H1 (cell line): ENCODE data around the gene SPATA4. TPM values are rescaled to one million over a fixed set of nuclear protein-coding genes. Genes with fewer than 3 reads are reported as not detected.

Experiments used
- CTCF ChIA-PET: fragments of 300-600 bp; sonication (Branson Sonifier 250); formaldehyde crosslinking; loops from one replicate; lab custom pipeline; 2021; ENCODE audit not compliant: partially characterized antibody; lab: Charles Lee
- POLR2A ChIA-PET: fragments of 300-600 bp; sonication (Branson Sonifier 250); formaldehyde crosslinking; loops from one replicate; lab custom pipeline; 2021; ENCODE audit warnings: inconsistent platforms; ENCODE audit not compliant: partially characterized antibody; lab: Charles Lee
- DNase-seq, 2 experiments: peaks; one replicate each; pipeline versions ENCODE4 v3.0.0 to v3.0.0-alpha.2; 2010 to 2022; ENCODE audit warnings: low spot score in 2 of 2, low read depth in 1 of 2, mixed read lengths in 1 of 2
- FAIRE-seq: peaks from 2 replicates; lab custom pipeline; 2011; peaks lifted over from hg19 to GRCh38; lab: Jason Lieb, UNC
- H2AFZ ChIP-seq: 2 replicates; pipeline ENCODE4 v1.8.1; 2012; ENCODE audit warnings: low read length, inconsistent platforms
- H2AK5ac ChIP-seq: 2 replicates; pipeline ENCODE4 v1.6.1; 2013; ENCODE audit warnings: low read depth, low read length
- H2BK120ac ChIP-seq: replicated peaks from 2 replicates; pipeline ENCODE3; 2013; ENCODE audit warnings: low read depth, low read length, inconsistent platforms
- H2BK12ac ChIP-seq: 2 replicates; pipeline ENCODE4 v1.6.1; 2013; ENCODE audit warnings: low read depth, low read length
- H2BK15ac ChIP-seq: 2 replicates; pipeline ENCODE4 v1.6.1; 2013; ENCODE audit warnings: low read length
- H2BK20ac ChIP-seq: 2 replicates; pipeline ENCODE4 v1.6.1; 2013; ENCODE audit warnings: low read length
- H2BK5ac ChIP-seq: 2 replicates; pipeline ENCODE4 v1.6.1; 2013; ENCODE audit warnings: low read depth, low read length
- H3K14ac ChIP-seq: 2 replicates; pipeline ENCODE4 v1.6.1; 2013; ENCODE audit warnings: inconsistent platforms; ENCODE audit not compliant: insufficient read length
- H3K18ac ChIP-seq: 2 replicates; pipeline ENCODE4 v1.6.1; 2013; ENCODE audit warnings: low read length; ENCODE audit errors: extremely low read depth
- H3K23ac ChIP-seq: 2 replicates; pipeline ENCODE4 v1.6.1; 2013; ENCODE audit warnings: inconsistent platforms; ENCODE audit not compliant: insufficient read length
- H3K23me2 ChIP-seq: 2 replicates; pipeline ENCODE4 v1.6.1; 2013; ENCODE audit warnings: low read depth, low read length
- H3K27ac ChIP-seq: 2 replicates; pipeline ENCODE4 v1.6.1; 2011; ENCODE audit warnings: low read depth, low read length, inconsistent platforms
- H3K27me3 ChIP-seq, 4 experiments: replicated peaks in 1 of 4; 1 replicate in 1 of 4; 2 replicates in 3 of 4; pipeline versions ENCODE4 v1.6.1 to v1.8.1; 2011 to 2013; ENCODE audit warnings: low read length in 3 of 4, mild to moderate bottlenecking in 3 of 4, inconsistent platforms in 2 of 4, mixed read lengths in 2 of 4, moderate library complexity in 1 of 4; ENCODE audit not compliant: control insufficient read depth in 3 of 4, insufficient read depth in 3 of 4; ENCODE audit errors: extremely low read depth in 1 of 4
- H3K36me3 ChIP-seq, 4 experiments: 2 replicates each; pipeline versions ENCODE4 v1.6.1 to v1.8.1; 2011 to 2013; ENCODE audit warnings: mild to moderate bottlenecking in 4 of 4, low read length in 3 of 4, moderate library complexity in 2 of 4, control low read depth in 1 of 4, inconsistent platforms in 1 of 4; ENCODE audit not compliant: insufficient read depth in 4 of 4, control insufficient read depth in 2 of 4
- H3K4ac ChIP-seq: replicated peaks from 2 replicates; pipeline ENCODE3; 2013; ENCODE audit warnings: low read length, low read depth, mixed read lengths, inconsistent platforms; ENCODE audit not compliant: insufficient read length
- H3K4me1 ChIP-seq, 4 experiments: replicated peaks in 1 of 4; 1 replicate in 1 of 4; 2 replicates in 3 of 4; pipeline versions ENCODE4 v1.6.1 to v1.8.1; 2011 to 2013; ENCODE audit warnings: low read length in 3 of 4, inconsistent platforms in 2 of 4, mixed read lengths in 1 of 4; ENCODE audit not compliant: insufficient read depth in 4 of 4, control insufficient read depth in 3 of 4
- H3K4me2 ChIP-seq, 2 experiments: 2 replicates each; pipeline versions ENCODE4 v1.6.1 to v1.8.1; 2011 to 2013; ENCODE audit warnings: low read depth in 2 of 2, low read length in 2 of 2, control low read depth in 1 of 2, inconsistent platforms in 1 of 2, mild to moderate bottlenecking in 1 of 2; ENCODE audit not compliant: insufficient read depth in 1 of 2
- H3K4me3 ChIP-seq, 4 experiments: fragments of 200-600, 300-600 bp in 1 of 4; sonication (generic), shearing (Covaris generic), sonication (Bioruptor Twin) in 1 of 4; 2 replicates each; pipeline versions ENCODE4 v1.5.1 to v1.8.1; 2011 to 2016; ENCODE audit warnings: low read length in 4 of 4, low read depth in 3 of 4, control low read depth in 2 of 4, inconsistent platforms in 2 of 4, mild to moderate bottlenecking in 2 of 4, mixed read lengths in 1 of 4, moderate library complexity in 1 of 4; ENCODE audit not compliant: insufficient read depth in 2 of 4; ENCODE audit errors: extremely low read depth in 1 of 4
- H3K56ac ChIP-seq: replicated peaks from 2 replicates; pipeline ENCODE3; 2013; ENCODE audit warnings: low read depth, mild to moderate bottlenecking, mixed read lengths, low read length, inconsistent platforms; ENCODE audit not compliant: insufficient read length
- H3K79me1 ChIP-seq: 2 replicates; pipeline ENCODE4 v1.6.1; 2013; ENCODE audit warnings: low read depth, low read length, control low read depth
- H3K79me2 ChIP-seq, 2 experiments: 2 replicates each; pipeline versions ENCODE4 v1.6.1 to v1.8.1; 2012 to 2013; ENCODE audit warnings: low read length in 2 of 2, mild to moderate bottlenecking in 2 of 2, inconsistent platforms in 1 of 2; ENCODE audit not compliant: insufficient read depth in 2 of 2, control insufficient read depth in 1 of 2
- H3K9ac ChIP-seq, 4 experiments: replicated peaks in 1 of 4; 1 replicate in 1 of 4; 2 replicates in 3 of 4; pipeline versions ENCODE4 v1.6.1 to v1.8.1; 2011 to 2013; ENCODE audit warnings: low read depth in 3 of 4, low read length in 3 of 4, control low read depth in 2 of 4, mild to moderate bottlenecking in 2 of 4, moderate library complexity in 2 of 4, inconsistent platforms in 1 of 4; ENCODE audit errors: extremely low read depth in 1 of 4
- H3K9me3 ChIP-seq, 2 experiments: 2 replicates each; pipeline versions ENCODE4 v1.6.1 to v1.8.1; 2012 to 2013; ENCODE audit warnings: mild to moderate bottlenecking in 2 of 2, moderate library complexity in 2 of 2, control low read depth in 1 of 2, inconsistent platforms in 1 of 2, low read depth in 1 of 2, low read length in 1 of 2, mixed read lengths in 1 of 2; ENCODE audit not compliant: insufficient read depth in 2 of 2
- H4K20me1 ChIP-seq, 2 experiments: replicated peaks in 1 of 2; 2 replicates each; pipeline versions ENCODE3 to v1.8.1; 2011 to 2013; ENCODE audit warnings: inconsistent platforms in 2 of 2, low read length in 2 of 2, mild to moderate bottlenecking in 1 of 2; ENCODE audit not compliant: insufficient read depth in 2 of 2, control insufficient read depth in 1 of 2
- H4K5ac ChIP-seq: 2 replicates; pipeline ENCODE4 v1.6.1; 2013; ENCODE audit warnings: low read length, low read depth, mixed read lengths, inconsistent platforms; ENCODE audit not compliant: insufficient read length
- H4K8ac ChIP-seq: 2 replicates; pipeline ENCODE4 v1.8.0; 2013; ENCODE audit warnings: mild to moderate bottlenecking, moderate library complexity, low read length, inconsistent platforms; ENCODE audit not compliant: insufficient read depth; ENCODE audit errors: extremely low read depth
- H4K91ac ChIP-seq: replicated peaks from 2 replicates; pipeline ENCODE3; 2013; ENCODE audit warnings: low read length, mixed read lengths, inconsistent platforms; ENCODE audit not compliant: insufficient read length
- RBBP5 ChIP-seq: IDR thresholded peaks from 2 replicates; pipeline ENCODE4 v1.7.1; 2012; ENCODE audit warnings: low read depth, mild to moderate bottlenecking, inconsistent platforms, low read length, moderate library complexity, borderline replicate concordance
- WGBS, 2 experiments: shearing (Covaris generic) in 1 of 2; methylation state at CpG; one replicate each; pipeline versions ENCODE4 v1.1.6 to v1.1.7; 2013 to 2015; ENCODE audit warnings: low lambda C conversion rate in 2 of 2, mixed read lengths in 2 of 2, inconsistent platforms in 1 of 2, low coverage in 1 of 2, missing lambda C conversion rate in 1 of 2; ENCODE audit not compliant: insufficient replicate concordance in 2 of 2, insufficient coverage in 1 of 2, insufficient read length in 1 of 2; ENCODE audit errors: extremely low coverage in 1 of 2, missing lambda C conversion rate in 1 of 2; 5-methylcytosine and 5-hydroxymethylcytosine counted together
- polyA plus RNA-seq, 7 experiments: library from polyadenylated mRNA; depleted of rRNA in 3 of 7; stranded (reverse) in 5 of 7; unstranded in 2 of 7; fragments of >200 nt in 5 of 7; fragments of 200-250 nt in 2 of 7; gene quantifications; 1 replicate in 5 of 7; 2 replicates in 1 of 7; 4 replicates in 1 of 7; pipeline versions ENCODE4 v1.2.1 to v1.2.3, GENCODE V29; 2011 to 2013; ENCODE audit warnings: missing spikeins in 2 of 7, mixed read lengths in 2 of 7
- total RNA-seq: library from RNA; stranded (reverse); fragmentation: NEBNext Ultra II Directional; extraction: Animal tissue kit (Norgen Biotek cat#: 25700); gene quantifications from 2 replicates; pipeline ENCODE4 v1.2.1, GENCODE V29; 2021

Gene SPATA4
- total and polyA plus RNA-seq, 2 of the 8 experiments (the other 6 are each of a cell fraction or from before 2014, with no cell fraction given) = not detected

DNA sequence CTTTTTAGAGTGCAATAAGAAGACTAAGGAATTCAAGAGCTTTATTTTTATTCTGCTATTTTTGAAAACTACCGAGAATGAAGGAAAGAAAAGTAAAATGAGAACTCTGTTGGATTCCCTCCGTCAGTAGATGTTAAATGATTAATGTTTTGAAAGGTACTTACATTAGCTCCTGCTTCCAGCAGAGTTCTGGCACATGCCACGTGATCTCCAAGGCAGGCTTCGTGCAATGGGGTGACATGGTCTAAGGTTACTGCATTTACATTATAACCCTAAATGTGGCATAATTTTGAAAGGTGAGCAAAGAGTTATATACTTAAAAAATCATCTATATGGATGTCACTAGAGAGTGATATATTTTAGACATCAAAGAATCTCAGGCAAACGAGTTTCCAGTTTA, 26.8 kb upstream of the SPATA4 start:
- Histone ChIP-seq H4K8ac (no peak overlapping the region), H3K36me3 (no peaks in the 10 kb centered on the region), H2AK5ac (no peak overlapping the region), H3K23me2 (no peaks in the 10 kb centered on the region), H3K27ac (no peak overlapping the region), H2BK5ac (no peak overlapping the region), H4K20me1 (no peaks in the 10 kb centered on the region), H3K4me2 (no peak overlapping the region), H2BK15ac (no peak overlapping the region), H3K18ac (no peak overlapping the region), H3K23ac (no peak overlapping the region), H3K4ac (no peak overlapping the region), H4K91ac (no peak overlapping the region), H3K9me3 (no peaks in the 10 kb centered on the region), H3K27me3 (no peaks in the 10 kb centered on the region), H3K79me1 (no peaks in the 10 kb centered on the region), H3K4me3 (no peak overlapping the region), H3K79me2 (no peaks in the 10 kb centered on the region), H2BK12ac (no peak overlapping the region), H2BK120ac (no peak overlapping the region), H3K4me1 (peaks cover 0 to 2% (median 0%) of the 10 kb centered on the region in 4 experiments; a peak in 1 of 7 replicates), H2BK20ac (no peak overlapping the region), H3K56ac (no peak overlapping the region), H4K5ac (no peak overlapping the region), H3K9ac (no peak overlapping the region), H2AFZ (no peak overlapping the region), H3K14ac (no peak overlapping the region)
- ChIA-PET CTCF (no interaction called here), POLR2A (no interaction called here)
- FAIRE-seq (no peak), DNase-seq (no peak)
- no peak for TF ChIP-seq RBBP5
- 89% methylated on average over 5 of the region's 5 CpGs; no CpG with 5 or more reads in 1 of the 2 experiments for WGBS, 2 experiments
